ENCODE data around the gene PLAA. TPM values are rescaled to one million over a fixed set of nuclear protein-coding genes. Genes with fewer than 3 reads are reported as not detected.

The PLAA gene
- total RNA-seq, 1 donor from 2014 or later, result 53.4 TPM

GRCh38 chr9:26904671-26905070 is 42.4 kb downstream of the PLAA start:
- no peak overlapping the region for H3K4me3 Mint-ChIP-seq (ENCODE audit: unreplicated experiment)
- no peaks in the 10 kb centered on the region for H3K4me1 Mint-ChIP-seq (ENCODE audit: low read depth, unreplicated experiment)
- no peak overlapping the region for H3K27ac Mint-ChIP-seq (ENCODE audit: unreplicated experiment)
- no peak for TF ChIP-seq CTCF (IDR thresholded peaks at IDR 0.05; ENCODE audit: partially characterized antibody, unreplicated experiment)
- no peaks in the 10 kb centered on the region for H3K36me3 Mint-ChIP-seq (ENCODE audit: unreplicated experiment)
- DNase-seq, result no peak
- H3K9me3 Mint-ChIP-seq (ENCODE audit: unreplicated experiment), result no peaks in the 10 kb centered on the region
- no peaks in the 10 kb centered on the region for H3K27me3 Mint-ChIP-seq (ENCODE audit: unreplicated experiment)

GRCh38 chr9:26904070-26904469 is 43.0 kb downstream of the PLAA start:
- Mint-ChIP-seq H3K4me1 (ENCODE audit: low read depth, unreplicated experiment) (no peaks in the 10 kb centered on the region), H3K4me3 (ENCODE audit: unreplicated experiment) (no peak overlapping the region), H3K27me3 (ENCODE audit: unreplicated experiment) (no peaks in the 10 kb centered on the region), H3K36me3 (ENCODE audit: unreplicated experiment) (no peaks in the 10 kb centered on the region), H3K27ac (ENCODE audit: unreplicated experiment) (no peak overlapping the region), H3K9me3 (ENCODE audit: unreplicated experiment) (no peaks in the 10 kb centered on the region)
- no peak for TF ChIP-seq CTCF (IDR thresholded peaks at IDR 0.05; ENCODE audit: partially characterized antibody, unreplicated experiment)
- no peak for DNase-seq

- Mint-ChIP-seq H3K27ac (ENCODE audit: unreplicated experiment) (peak overlapping the region; percentile 94), H3K4me1 (ENCODE audit: low read depth, unreplicated experiment) (peaks cover 5% of the 10 kb centered on the region), H3K36me3 (ENCODE audit: unreplicated experiment) (no peaks in the 10 kb centered on the region), H3K4me3 (ENCODE audit: unreplicated experiment) (peak overlapping the region; percentile 98), H3K27me3 (ENCODE audit: unreplicated experiment) (peaks cover 3% of the 10 kb centered on the region), H3K9me3 (ENCODE audit: unreplicated experiment) (peaks cover 6% of the 10 kb centered on the region)
- DNase-seq, result no peak
- TF ChIP-seq CTCF (IDR thresholded peaks at IDR 0.05; ENCODE audit: partially characterized antibody, unreplicated experiment), result no peak
Observed at GRCh38 chr9:26893030-26893676, 53.9 kb downstream of the PLAA start.

- H3K36me3 Mint-ChIP-seq (ENCODE audit: unreplicated experiment), result no peaks in the 10 kb centered on the region
- peaks cover 6% of the 10 kb centered on the region for H3K9me3 Mint-ChIP-seq (ENCODE audit: unreplicated experiment)
- peak; percentile 25 for TF ChIP-seq CTCF (IDR thresholded peaks at IDR 0.05; ENCODE audit: partially characterized antibody, unreplicated experiment)
- peak within 1 kb of the TSS; percentile 98 for H3K4me3 Mint-ChIP-seq (ENCODE audit: unreplicated experiment)
- H3K27ac Mint-ChIP-seq (ENCODE audit: unreplicated experiment), result peak within 1 kb of the TSS; percentile 94
- peaks cover 5% of the 10 kb centered on the region for H3K4me1 Mint-ChIP-seq (ENCODE audit: low read depth, unreplicated experiment)
- DNase-seq, result peak; percentile 95
- H3K27me3 Mint-ChIP-seq (ENCODE audit: unreplicated experiment), result peaks cover 3% of the 10 kb centered on the region
Observed at GRCh38 chr9:26892251-26893029, 54.6 kb downstream of the PLAA start, which contains the start of gene CAAP1. TSS of gene CAAP1 (minus strand) at chr9:26892802. CDS start at chr9:26892715, 87 bp downstream.

- Mint-ChIP-seq H3K4me3 (ENCODE audit: unreplicated experiment) (peak overlapping the region; percentile 98), H3K27ac (ENCODE audit: unreplicated experiment) (peak overlapping the region; percentile 94), H3K9me3 (ENCODE audit: unreplicated experiment) (peaks cover 6% of the 10 kb centered on the region), H3K27me3 (ENCODE audit: unreplicated experiment) (peaks cover 3% of the 10 kb centered on the region), H3K4me1 (ENCODE audit: low read depth, unreplicated experiment) (peaks cover 5% of the 10 kb centered on the region), H3K36me3 (ENCODE audit: unreplicated experiment) (no peaks in the 10 kb centered on the region)
- DNase-seq, result no peak
- no peak for TF ChIP-seq CTCF (IDR thresholded peaks at IDR 0.05; ENCODE audit: partially characterized antibody, unreplicated experiment)
Observed at GRCh38 chr9:26891726-26892125, 55.3 kb downstream of the PLAA start.

All from glutamatergic neuron (in vitro differentiated cells).